Thoracic aorta (tissue), 2 donors: ENCODE results near the gene USP40. TPM values are rescaled to one million over a fixed set of nuclear protein-coding genes. Genes with fewer than 3 reads are reported as not detected.

Experiments
- ATAC-seq: fragments of 150-250 bp; one replicate; pipeline ENCODE4 v1.8.0; 2017; ENCODE audit warnings: low read depth; ENCODE audit not compliant: insufficient number of reproducible peaks, low FRiP score
- DNase-seq: peaks from one replicate; pipeline ENCODE4 v3.0.0-alpha.2; 2020; ENCODE audit warnings: low spot score
- H3K27ac ChIP-seq, 2 donors: fragments of 200-600 bp; sonication (generic); 1 replicate in 1 of 2; 2 replicates in 1 of 2; pipeline ENCODE4 v1.5.1; 2016; ENCODE audit warnings: mild to moderate bottlenecking in 2 of 2, moderate library complexity in 2 of 2
- H3K27me3 ChIP-seq: fragments of 200-600 bp; sonication (generic); replicated peaks from 2 replicates; pipeline ENCODE4 v1.6.0; 2016; ENCODE audit warnings: mild to moderate bottlenecking; ENCODE audit not compliant: insufficient read depth
- H3K36me3 ChIP-seq: fragments of 200-600 bp; sonication (generic); one replicate; pipeline ENCODE4 v1.5.1; 2016
- H3K4me1 ChIP-seq, 2 donors: fragments of 200-600 bp; sonication (generic); 1 replicate in 1 of 2; 2 replicates in 1 of 2; pipeline versions ENCODE4 v1.5.1 to v1.6.0; 2016; ENCODE audit warnings: low read depth in 2 of 2, mild to moderate bottlenecking in 1 of 2; ENCODE audit not compliant: control insufficient read depth in 1 of 2
- H3K4me3 ChIP-seq: fragments of 200-600 bp; sonication (generic); 2 replicates; pipeline ENCODE4 v1.5.1; 2016; ENCODE audit warnings: mild to moderate bottlenecking
- H3K9me3 ChIP-seq: fragments of 200-600 bp; sonication (generic); 2 replicates; pipeline ENCODE4 v1.5.1; 2016
- CTCF ChIP-seq: fragments of 200-600 bp; sonication (generic); IDR thresholded peaks from one replicate; pipeline ENCODE4 v1.5.1; 2019; ENCODE audit warnings: antibody characterized with exemption
- total RNA-seq, 2 donors: library from RNA; depleted of rRNA; stranded (reverse); fragments of >200 nt; gene quantifications; one replicate each; pipeline versions ENCODE4 v1.1.0 to v1.2.3, GENCODE V29; 2016

USP40 gene, protein sequence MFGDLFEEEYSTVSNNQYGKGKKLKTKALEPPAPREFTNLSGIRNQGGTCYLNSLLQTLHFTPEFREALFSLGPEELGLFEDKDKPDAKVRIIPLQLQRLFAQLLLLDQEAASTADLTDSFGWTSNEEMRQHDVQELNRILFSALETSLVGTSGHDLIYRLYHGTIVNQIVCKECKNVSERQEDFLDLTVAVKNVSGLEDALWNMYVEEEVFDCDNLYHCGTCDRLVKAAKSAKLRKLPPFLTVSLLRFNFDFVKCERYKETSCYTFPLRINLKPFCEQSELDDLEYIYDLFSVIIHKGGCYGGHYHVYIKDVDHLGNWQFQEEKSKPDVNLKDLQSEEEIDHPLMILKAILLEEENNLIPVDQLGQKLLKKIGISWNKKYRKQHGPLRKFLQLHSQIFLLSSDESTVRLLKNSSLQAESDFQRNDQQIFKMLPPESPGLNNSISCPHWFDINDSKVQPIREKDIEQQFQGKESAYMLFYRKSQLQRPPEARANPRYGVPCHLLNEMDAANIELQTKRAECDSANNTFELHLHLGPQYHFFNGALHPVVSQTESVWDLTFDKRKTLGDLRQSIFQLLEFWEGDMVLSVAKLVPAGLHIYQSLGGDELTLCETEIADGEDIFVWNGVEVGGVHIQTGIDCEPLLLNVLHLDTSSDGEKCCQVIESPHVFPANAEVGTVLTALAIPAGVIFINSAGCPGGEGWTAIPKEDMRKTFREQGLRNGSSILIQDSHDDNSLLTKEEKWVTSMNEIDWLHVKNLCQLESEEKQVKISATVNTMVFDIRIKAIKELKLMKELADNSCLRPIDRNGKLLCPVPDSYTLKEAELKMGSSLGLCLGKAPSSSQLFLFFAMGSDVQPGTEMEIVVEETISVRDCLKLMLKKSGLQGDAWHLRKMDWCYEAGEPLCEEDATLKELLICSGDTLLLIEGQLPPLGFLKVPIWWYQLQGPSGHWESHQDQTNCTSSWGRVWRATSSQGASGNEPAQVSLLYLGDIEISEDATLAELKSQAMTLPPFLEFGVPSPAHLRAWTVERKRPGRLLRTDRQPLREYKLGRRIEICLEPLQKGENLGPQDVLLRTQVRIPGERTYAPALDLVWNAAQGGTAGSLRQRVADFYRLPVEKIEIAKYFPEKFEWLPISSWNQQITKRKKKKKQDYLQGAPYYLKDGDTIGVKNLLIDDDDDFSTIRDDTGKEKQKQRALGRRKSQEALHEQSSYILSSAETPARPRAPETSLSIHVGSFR
- 10 to 100 TPM; 23.3 to 30.0 TPM for total RNA-seq

GRCh38 chr2:233566141-233566956, at the start of gene USP40:
Gene USP40, minus strand, starts transcription at chr2:233566782. Its CDS starts 1,228 bp downstream, at chr2:233565554.
- Histone ChIP-seq H3K4me3 (peak within 1 kb of the TSS; percentile 71), H3K27ac (peak within 1 kb of the TSS; percentile 72 to 86), H3K9me3 (no peaks in the 10 kb centered on the region), H3K27me3 (no peaks in the 10 kb centered on the region), H3K4me1 (peaks cover 5 to 7% of the 10 kb centered on the region in 2 donors), H3K36me3 (no peaks in the 10 kb centered on the region)
- ATAC-seq: peak; percentile 96
- no peak for TF ChIP-seq CTCF
- DNase-seq: peak; percentile 68

GRCh38 chr2:233611284-233611683, 44.7 kb upstream of the USP40 start:
- Histone ChIP-seq H3K36me3 (no peaks in the 10 kb centered on the region), H3K4me1 (no peaks in the 10 kb centered on the region), H3K9me3 (no peaks in the 10 kb centered on the region), H3K4me3 (no peak overlapping the region), H3K27ac (no peak overlapping the region), H3K27me3 (no peaks in the 10 kb centered on the region)
- no peak for TF ChIP-seq CTCF
- no peak for DNase-seq
- no peak for ATAC-seq

GRCh38 chr2:233605680-233606079, 39.1 kb upstream of the USP40 start:
- DNase-seq (no peak), ATAC-seq (no peak)
- Histone ChIP-seq H3K27me3 (no peaks in the 10 kb centered on the region), H3K4me3 (no peak overlapping the region), H3K9me3 (no peaks in the 10 kb centered on the region), H3K4me1 (no peaks in the 10 kb centered on the region), H3K36me3 (no peaks in the 10 kb centered on the region), H3K27ac (no peak overlapping the region)
- no peak for TF ChIP-seq CTCF

DNA sequence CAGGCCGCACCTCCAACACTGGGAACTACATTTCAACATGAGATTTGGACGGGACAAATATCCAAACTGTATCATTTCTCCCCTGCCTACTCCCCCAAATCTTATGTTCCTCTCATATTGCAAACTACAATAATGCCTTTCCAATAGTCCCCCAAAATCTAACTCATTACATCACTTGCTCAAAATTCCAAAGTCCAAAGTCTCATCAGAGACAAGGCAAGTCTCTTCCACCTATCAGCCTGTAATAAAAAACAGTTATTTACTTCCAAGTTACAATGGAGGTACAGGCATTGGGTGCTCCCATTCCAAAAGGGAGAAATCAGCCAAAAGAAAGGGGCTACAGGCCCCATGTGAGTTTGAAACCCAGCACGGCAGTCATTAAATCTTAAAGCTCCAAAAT, 38.2 kb upstream of the USP40 start:
- TF ChIP-seq CTCF: no peak
- no peaks in the 10 kb centered on the region for H3K9me3 ChIP-seq
- ATAC-seq (no peak), DNase-seq (no peak)
- H3K27me3 ChIP-seq: no peaks in the 10 kb centered on the region
- no peak overlapping the region for H3K27ac ChIP-seq
- H3K36me3 ChIP-seq: no peaks in the 10 kb centered on the region
- no peaks in the 10 kb centered on the region for H3K4me1 ChIP-seq
- H3K4me3 ChIP-seq: no peak overlapping the region
